OCI-M1 (cell line): ENCODE results near the gene AKR1E2.

ENCODE experiments used
- DNase-seq: peaks from one replicate; lab custom pipeline; 2025; lab: John Stamatoyannopoulos, UW

Gene AKR1E2

DNA sequence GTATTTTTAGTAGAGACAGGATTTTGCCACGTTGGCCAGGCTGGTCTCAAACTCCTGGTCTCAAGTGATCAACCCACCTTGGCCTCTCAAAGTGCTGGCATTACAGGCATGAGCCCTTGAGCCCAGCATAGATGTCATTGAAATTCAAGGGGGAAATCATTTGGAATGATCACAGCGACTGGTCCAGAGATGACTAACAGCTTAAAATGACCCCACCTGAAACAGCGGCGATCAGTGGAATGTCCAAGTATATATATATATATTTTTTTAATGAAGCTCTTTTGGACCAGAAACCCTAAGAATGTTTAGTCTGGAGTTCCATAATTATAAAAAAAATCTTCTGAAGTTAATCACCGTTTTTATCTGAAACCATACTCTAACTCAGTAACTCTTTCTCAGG is 12.5 kb upstream of the AKR1E2 start:
- no peak for DNase-seq

DNA sequence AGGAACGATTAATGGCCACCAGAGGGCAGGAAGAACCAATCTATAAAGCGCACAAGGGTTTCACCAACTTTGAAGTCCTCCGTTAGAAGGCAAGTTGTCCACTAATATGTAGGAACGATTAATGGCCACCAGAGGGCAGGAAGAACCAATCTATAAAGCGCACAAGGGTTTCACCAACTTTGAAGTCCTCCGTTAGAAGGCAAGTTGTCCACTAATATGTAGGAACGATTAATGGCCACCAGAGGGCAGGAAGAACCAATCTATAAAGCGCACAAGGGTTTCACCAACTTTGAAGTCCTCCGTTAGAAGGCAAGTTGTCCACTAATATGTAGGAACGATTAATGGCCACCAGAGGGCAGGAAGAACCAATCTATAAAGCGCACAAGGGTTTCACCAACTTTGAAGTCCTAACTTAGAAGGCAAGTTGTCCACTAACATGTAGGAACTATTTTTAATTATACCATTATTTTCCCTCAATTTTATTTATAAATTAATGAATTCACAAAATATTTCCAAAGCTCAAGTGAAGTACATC is 10.3 kb upstream of the AKR1E2 start:
- peak; percentile 55 for DNase-seq

DNA sequence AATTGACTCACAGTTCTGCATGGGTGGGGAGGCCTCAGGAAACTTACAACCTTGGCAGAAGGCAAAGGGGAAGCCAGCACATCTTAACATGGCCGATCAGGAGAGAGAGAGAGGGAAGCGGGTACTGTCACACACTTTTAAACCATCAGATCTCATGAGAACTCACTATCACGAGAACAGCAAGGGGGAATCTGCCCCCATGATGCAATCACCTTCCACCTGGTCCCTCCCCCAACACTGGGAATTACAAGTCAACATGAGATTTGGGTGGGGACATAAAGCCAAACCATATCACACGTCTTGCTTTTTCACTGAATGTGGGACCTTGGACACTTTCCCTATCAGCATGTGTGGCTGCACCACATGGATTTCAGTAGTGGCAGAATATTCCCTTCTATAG is 9.0 kb upstream of the AKR1E2 start:
- no peak for DNase-seq

DNA sequence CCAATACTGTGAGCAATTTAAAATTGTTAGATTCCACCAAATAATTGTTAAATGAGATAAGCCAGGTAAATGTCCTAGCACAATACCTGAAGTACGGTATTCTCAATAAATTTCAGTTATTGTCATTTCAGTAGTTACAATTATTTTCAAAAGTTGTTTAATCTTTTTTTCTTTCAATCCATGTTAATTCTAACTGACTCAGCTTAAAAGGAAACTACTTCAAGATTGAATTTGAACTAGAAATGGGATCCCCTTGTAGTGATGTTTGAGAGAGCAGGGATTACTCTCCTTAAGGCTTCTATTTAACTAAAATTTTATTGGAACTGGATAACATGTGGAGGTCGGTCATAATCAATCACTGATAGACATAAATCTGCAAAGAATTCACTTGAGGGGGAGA is 6.9 kb upstream of the AKR1E2 start:
- DNase-seq, result no peak

DNA sequence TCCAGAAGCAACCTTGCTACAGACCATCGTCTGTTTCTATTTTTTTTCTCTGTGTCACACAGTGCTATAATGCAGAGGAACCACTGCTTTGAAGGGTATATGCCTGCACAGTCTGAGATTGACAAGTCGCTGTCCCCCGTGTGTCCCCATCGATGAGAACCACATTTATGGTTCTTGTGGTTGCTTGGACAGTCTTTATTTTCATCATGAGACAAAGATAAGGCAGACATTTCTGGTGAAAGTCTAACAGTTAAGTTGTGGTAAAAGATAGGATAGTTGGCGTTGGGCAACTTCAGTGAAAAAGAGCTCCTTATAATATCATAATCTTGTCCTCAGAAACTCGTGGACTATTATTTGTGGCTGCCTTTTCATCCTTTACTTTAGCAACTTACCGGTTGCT is 6.3 kb upstream of the AKR1E2 start:
- DNase-seq, result peak; percentile 94

DNA sequence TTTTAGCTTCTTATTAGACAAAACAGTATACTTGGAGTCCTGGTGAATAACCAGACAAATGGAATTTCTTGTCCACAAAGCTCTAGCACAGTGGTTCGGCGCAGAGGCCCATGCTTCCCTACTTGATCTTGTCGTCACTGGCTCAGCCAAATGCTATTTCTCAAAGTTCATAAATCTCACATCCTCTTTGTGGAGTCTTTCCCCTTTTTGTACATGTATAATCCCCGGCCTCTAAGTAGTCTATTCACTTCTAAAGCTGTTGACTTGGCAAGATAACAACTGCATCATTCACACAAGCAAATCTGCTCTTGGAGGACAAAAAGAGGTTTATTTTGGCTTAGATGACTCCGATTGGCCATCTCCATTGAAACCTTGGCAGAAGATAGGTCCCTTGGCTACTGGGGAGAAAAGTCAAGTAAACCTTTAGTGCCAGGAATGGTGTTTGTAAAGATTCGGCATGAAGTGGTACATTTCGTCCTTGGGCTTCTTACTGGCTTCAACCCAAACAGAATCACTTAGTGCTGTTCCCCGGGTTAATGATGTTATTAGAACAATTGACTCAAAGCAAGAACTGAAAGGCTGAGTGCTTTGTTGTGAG is 5.1 kb upstream of the AKR1E2 start:
- DNase-seq, result no peak

DNA sequence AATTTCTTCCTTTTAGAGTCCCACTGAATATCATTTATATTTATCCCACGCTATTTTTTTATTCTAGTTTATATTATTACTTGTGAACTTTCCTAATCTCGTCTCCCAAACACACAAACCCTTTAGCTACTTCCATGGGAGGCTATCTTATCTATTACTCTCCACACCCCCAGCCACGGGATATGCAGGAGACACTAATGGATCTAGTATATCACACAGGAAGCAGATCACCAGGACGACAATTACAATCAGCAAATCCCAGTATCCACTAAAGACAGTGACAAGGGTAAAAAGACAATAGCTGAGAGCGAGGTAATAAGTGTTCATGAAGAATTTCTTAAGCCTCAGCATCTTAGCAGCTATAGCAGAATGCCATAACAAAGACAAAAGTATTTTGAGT is 3.8 kb upstream of the AKR1E2 start:
- no peak for DNase-seq

DNA sequence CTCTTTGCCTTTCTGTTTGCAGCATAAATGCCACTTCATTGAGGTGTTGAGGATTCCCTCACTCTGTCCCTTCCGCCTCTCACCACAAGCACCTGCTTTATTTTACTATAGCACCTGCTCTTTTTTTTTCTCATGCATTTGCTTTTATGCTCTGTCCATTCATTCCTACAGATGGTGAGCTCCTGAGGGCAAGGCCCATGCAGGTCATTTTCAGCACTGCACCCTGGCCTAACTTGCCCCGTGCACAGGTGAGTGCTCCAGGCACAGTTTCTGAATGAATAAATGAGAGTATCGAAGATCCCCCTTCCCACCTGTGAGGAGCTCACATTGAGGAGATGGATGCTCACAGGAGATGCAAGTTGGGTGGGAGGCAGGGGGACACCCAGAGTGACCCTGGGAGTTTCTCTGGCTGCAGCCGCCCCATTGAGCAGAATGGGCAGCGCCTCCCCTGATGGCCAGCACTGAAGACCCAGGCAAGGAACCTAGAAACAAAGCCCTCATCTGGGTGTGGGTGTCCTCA is 1.2 kb upstream of the AKR1E2 start:
- DNase-seq, result no peak

DNA sequence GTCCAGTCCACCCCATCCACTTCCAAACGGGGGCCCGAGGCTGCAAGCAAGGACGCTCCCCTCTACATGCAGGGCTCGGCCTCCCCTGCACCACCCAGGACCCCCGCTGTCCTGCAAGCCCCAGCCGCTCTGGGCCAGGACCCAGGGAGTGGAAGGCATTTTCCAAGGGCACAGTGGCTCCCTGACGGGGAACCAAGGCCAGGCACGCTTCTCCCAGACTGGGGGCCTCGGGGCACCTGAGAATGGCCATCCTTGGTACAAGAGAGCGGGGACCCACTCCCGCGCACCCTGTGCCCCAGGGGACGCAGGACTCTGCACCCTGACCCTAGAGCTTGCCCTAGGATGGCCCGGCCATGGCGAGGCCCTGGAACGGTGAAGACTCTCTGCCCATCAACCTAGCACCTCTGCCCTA is 545 bp upstream of the AKR1E2 start:
- no peak for DNase-seq

DNA sequence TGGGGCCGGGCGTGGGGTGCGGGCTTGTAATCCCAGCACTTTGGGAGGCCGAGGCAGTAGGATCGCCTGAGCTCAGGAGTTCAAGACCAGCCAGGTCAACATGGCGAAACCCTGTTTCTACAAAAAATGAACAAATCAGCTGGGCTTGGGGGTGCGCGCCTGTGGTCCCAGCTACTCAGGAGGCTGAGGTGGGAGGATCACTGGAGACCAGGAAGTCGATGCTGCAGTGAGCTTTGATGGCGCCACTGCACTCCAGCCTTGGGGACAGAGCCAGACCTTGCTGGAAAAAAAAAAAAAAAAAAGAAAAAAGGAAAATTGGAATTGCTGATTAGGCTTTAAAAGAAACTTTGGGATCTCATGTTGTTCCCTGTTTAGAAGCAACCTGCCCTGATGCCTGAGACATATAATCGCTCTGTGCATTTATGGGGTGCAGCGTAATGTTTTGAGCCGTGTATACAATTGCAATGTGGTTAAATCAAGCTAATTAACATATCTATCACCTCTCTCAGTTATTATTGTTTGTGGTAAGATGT is 851 bp downstream of the AKR1E2 start:
- no peak for DNase-seq

DNA sequence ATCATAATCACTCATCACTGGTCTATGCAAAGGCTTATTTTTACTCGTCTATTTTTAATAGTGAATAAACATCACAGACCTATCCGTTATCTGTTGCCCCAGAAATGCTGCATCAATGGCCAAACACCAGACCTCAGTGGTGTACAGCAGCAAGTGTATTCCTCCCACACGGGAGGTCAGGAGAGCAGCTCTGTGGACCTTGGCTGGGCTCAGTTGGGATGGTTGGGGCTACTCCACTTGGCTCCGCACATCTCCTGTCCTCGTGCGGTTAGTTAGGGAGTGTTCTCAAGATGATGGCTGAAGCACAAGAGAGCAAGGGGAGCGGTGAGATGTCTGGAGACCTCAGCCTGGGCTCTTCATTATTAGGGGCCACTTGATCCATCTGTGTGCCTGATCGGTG is 2.0 kb downstream of the AKR1E2 start:
- DNase-seq, result no peak

DNA sequence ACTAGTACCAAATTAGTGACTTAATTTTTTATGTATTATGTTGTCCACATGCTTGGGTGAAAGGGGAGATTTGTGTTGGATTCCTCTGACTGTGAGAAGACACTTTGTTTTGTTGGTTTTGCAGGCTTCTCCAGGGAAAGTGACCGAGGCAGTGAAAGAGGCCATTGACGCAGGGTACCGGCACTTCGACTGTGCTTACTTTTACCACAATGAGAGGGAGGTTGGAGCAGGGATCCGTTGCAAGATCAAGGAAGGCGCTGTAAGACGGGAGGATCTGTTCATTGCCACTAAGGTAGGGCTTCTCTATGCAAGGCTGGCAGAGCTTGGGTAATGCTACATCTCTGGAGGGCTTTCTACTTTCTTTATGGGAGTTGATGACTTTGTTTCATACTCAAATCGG is 4.5 kb downstream of the AKR1E2 start:
- no peak for DNase-seq

DNA sequence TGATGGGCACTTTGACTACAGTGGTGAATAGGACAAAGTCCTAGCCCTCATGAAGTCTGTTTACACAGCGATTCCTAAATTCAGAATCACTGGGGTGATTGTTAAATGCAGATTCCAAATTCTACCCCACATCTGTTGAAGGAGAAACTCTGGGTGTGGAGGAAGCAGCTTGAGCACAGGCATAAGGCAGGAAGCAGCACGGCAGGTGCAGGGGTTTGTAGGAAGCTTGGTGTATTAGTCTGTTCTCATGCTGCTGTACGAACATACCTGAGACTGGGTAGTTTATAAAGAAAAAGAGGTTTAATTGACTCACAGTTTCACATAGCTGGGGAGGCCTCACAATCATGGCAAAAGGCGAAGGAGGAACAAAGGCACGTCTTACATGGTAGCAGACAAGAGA is 5.1 kb downstream of the AKR1E2 start:
- DNase-seq, result no peak

DNA sequence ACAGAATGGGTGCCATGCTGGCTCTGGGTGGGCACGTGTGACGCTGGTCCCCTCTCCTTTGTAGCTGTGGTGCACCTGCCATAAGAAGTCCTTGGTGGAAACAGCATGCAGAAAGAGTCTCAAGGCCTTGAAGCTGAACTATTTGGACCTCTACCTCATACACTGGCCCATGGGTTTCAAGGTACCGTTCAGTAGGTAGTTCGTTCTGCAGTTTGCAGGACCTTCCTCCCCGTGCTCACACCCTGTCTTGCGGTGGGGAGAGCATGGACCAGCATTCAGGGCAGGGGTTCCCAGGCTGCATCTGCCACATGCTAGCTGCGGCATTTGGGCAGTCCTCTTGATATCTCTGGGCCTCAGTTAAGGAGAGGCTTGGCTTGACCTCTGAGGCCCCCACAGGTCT is 7.3 kb downstream of the AKR1E2 start:
- DNase-seq, result no peak

DNA sequence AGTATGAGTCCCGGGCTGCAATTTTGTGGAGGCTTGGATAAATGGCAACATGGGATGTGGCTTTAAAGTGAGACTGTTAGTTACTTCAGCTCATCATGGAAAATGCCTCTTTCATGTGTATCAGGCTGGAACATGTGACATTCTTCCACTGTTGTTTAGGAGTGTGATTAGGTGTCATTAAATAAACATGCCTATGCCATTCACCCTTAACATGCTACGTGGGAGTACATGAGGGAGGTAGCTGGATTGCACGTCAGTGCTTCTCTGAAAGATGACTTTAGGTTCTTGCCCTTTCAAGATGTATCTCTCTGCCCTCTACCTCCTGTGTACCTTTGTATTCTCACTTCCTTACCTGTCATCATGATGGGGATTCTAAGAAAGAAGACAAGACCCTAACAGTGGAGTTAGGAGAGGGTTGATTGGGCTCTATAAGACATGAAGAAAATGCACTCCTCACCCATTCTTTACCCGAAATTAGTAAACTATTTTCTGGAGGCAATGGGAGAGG is 8.9 kb downstream of the AKR1E2 start:
- no peak for DNase-seq

DNA sequence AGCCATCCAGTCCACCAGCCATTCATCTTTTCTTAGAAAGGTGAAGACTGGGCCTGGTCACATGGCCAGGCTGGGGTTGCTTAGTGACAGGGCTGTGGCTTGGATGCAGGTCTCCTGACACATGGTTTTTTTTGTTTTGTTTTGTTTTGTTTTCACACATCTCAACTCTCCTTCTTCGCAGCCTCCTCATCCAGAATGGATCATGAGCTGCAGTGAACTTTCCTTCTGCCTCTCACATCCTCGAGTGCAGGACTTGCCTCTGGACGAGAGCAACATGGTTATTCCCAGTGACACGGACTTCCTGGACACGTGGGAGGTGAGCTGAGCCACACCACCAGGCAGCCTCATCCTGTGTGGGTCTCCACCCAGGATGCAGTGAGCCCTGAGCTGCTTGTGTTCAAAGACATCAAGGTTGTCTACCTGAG is 9.5 kb downstream of the AKR1E2 start:
- no peak for DNase-seq

DNA sequence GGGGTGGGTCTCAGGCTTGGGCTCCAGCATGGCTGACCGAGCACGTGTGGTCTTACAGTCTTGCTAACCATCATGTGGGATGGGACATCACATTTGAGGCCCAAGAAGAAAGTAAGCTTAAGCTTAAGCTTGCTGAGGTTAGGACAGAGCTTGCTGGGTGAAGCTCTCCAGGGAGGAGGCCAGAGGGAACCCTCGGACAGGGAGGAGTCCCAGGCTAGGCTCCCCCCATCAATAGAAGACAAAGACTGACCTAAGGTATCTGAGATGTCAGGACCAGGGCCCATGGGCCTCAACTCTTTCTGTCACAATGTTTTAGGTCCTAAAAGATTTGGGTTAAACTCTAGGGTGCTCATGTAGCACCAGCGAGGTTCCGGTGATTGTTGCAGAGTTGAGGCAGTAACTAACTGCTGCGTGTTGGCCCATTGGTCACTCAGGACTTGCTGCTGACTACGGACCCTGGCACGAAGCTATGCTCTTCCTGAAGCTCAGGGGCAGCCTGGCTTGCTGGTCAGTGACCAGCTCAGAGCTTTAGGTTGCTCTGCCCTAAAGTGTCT is 10.5 kb downstream of the AKR1E2 start:
- no peak for DNase-seq

DNA sequence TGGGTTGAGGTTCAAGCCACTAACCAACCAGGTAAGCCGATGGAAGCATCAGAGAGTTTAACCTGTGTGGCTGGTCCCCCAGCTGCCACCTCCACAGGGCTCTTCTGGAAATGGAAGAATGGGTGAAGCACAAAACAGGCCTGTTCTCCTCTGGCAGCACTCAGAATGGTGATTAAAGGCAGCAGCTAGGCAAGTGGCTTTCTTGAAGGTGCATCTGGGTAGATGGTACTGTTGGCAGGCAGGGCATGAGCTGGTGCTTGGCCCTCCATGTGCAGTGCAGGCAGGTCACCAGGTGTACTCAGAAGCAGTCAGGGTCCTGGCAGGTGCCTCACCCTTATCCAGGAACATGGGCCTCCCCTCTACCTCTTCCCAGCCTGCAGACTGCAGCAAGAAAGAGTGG is 11.5 kb downstream of the AKR1E2 start:
- no peak for DNase-seq

DNA sequence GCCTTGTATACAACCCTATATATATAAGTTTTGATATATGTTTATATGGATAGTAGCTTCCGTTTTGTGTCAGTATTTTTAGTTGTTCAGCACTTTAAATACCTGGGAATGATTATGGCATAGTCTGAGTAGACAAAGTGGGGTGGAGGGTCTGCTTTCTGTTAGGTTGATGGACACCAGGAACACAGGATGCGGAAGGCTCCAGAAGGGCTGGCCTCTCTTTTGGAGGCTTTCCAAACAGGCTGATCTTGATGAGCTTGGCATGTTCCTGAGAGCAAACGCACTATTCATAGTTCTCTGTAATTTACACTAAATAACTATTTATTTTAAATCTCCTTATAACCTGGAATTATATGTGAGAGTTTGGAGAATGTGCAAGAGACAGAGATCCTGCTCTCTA is 12.7 kb downstream of the AKR1E2 start:
- no peak for DNase-seq

DNA sequence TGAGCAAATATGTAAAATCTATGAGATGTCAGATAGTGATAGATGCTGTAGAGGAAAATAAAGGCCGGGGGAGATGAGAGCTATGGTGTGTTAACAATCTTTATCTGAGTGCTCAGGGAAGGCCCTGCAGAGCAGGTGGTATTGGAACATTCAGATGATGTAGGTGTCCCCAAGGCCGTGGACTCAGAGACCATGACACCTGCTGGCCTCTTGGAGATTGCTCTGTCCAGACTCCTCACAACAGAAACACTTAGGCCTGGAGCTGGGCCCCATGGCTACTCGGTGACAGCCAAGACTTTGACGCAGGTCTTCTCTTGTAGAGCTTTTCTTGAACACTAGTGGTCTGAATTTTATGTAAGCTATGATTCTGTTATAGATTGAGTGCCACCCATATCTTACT is 13.3 kb downstream of the AKR1E2 start:
- peak; percentile 19 for DNase-seq

DNA sequence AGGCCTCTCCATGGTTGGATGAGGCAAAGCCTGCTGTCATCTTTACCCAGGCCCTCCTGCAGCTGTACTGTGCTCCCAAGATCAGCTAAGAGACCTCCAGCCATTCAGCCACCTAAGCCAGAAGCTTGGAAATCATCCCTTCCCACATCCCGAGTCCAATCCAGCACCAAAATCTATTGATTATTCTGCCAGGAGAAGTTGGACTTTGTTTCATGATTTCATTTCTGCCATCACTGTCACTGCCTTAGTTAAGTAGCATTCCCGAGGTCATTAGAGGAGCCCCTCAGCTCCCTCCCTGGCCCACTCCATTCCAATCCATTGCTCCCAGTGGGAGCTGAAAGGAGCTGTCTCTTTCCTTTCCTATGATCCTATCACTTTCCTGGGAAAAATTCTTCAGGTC is 14.1 kb downstream of the AKR1E2 start:
- no peak for DNase-seq

DNA sequence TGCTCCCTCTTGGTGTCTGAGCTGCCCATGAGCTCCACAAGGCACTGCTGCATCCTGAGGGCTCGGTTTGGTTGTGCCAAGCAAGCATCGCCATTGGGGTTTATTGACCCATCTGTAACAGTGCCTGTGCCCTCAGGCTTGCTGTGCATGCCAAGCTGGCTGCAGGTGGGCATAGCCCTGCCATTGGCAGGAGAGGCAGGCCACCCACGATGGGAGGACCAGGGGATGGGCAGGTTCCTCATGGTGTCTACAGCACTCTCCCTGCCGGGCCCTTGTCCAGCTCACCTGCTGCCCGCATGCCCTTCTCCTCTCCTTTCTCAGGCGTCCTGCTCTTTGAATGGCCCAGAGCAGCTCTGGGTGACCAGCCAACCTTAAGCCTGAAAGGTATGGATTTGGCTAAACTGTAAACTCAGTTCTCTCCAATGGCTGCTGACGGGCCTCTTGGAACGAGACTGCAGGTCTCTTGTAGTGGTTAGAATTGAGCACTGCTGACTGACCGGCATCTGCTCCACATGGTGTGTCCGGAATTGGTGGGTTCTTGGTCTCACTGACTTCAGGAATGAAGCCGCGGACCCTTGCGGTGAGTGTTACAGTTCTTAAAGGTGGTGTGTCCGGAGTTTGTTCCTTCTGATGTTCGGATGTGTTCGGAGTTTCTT is 17.6 kb downstream of the AKR1E2 start:
- DNase-seq, result no peak

DNA sequence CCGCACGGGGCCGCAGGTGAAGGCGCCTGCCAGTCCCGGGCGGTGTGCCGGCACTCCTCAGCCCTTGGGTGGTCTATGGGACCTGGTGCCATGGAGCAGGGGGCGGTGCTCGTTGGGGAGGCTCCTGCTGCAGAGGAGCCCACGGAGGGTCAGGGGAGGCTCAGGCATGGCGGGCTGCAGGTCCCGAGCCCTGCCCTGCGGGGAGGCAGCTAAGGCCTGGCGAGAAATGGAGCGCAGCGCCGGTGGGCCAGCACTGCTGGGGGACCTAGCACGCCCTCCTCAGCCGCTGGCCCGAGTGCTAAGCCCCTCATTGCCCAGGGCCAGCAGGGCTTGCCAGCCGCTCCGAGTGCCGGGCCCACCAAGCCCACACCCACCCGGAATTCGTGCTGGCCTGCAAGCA is 18.9 kb downstream of the AKR1E2 start:
- DNase-seq, result no peak
